Skin epidermis (tissue), 12 donors: ENCODE measurements around the gene ABHD12.

Experiments used
- H3K27ac ChIP-seq, 21 experiments: fragments of 200-600 bp; sonication (generic) in 11 of 21; one replicate each; pipeline ENCODE4 v1.5.0; 2020; ENCODE audit warnings: mild to moderate bottlenecking in 3 of 21, inconsistent platforms in 2 of 21, moderate library complexity in 2 of 21
- H3K4me3 ChIP-seq, 7 experiments: fragments of 200-600 bp; sonication (generic) in 2 of 7; one replicate each; pipeline ENCODE4 v1.5.0; 2020; ENCODE audit warnings: inconsistent platforms in 2 of 7, mild to moderate bottlenecking in 2 of 7, moderate library complexity in 1 of 7

ABHD12 gene

DNA sequence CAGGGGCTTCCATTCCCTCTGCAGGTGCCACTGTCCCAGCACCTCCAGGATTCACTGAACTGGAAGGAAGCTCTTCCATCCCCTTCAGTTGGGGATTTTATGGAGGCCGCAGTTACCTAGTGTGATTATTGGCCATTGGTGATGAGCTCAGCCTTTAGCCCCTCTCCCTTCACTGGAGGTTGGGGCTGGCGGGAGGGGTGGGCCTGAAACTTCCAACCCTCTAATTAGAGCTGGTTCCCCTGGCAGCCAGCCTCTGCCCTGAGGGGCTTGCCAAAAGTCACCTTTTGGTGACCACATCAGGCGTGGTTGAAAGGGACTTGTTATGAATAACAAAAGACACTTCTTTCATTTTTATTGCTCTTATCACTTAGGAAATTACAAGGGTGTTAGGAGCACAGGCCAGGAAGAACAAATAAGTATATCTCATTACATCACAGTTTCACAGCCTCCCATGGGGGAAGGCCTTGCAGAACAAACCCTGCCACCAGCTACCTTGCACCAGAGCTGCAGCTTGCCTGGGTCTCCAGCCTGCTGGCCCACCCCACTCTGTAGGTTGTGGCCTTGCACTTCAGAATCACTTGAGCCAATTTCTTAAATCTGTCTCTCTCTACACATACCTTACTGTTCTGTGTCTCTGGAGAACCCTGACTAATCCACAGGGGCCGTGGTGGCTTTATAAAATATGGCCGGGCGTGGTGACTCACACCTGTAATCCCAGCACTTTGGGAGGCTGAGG, 137.8 kb downstream of the ABHD12 start:
- H3K4me3 ChIP-seq: no peak overlapping the region
- H3K27ac ChIP-seq: no peak overlapping the region

DNA sequence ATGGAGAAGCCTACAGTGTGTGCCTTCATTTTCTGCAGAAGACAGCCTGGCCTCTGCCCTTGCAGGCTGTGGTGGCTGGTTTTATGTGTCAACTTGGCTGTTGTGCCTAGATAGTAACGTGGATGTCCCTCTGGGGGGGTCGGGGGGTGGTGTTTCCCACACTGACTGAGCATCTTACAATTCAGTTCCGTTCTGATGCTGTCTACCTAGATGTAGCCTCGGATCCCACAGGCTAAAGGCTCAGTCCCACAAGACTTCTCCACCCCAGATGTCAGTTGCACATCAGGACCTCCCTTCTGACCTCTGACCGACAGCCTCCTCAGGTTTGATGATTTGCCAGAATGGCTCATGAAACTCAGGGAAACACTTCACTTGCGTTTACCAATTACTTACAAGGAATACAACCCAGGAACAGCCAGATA, 138.4 kb downstream of the ABHD12 start:
- H3K4me3 ChIP-seq: no peak overlapping the region
- no peak overlapping the region for H3K27ac ChIP-seq

- no peak overlapping the region for H3K4me3 ChIP-seq
- no peak overlapping the region for H3K27ac ChIP-seq
These were observed 139.1 kb downstream of the ABHD12 start for GRCh38 chr20:25251558-25251957.

- H3K27ac ChIP-seq: no peak overlapping the region
- peak overlapping the region in 1 of 7 experiments; percentile 94 for H3K4me3 ChIP-seq
These were observed 139.6 kb downstream of the ABHD12 start for GRCh38 chr20:25251019-25251418.

GRCh38 chr20:25250508-25250907, 140.1 kb downstream of the ABHD12 start:
- Histone ChIP-seq H3K27ac (peak overlapping the region in 1 of 21 experiments; percentile 16), H3K4me3 (peak overlapping the region in 4 of 7 experiments; percentile 76 to 94 (median 92))
